ENCODE results near the gene FSD2. TPM values are rescaled to one million over a fixed set of nuclear protein-coding genes. Genes with fewer than 3 reads are reported as not detected.

The FSD2 gene
- total RNA-seq, 4 donors from 2014 or later, result not detected

DNA sequence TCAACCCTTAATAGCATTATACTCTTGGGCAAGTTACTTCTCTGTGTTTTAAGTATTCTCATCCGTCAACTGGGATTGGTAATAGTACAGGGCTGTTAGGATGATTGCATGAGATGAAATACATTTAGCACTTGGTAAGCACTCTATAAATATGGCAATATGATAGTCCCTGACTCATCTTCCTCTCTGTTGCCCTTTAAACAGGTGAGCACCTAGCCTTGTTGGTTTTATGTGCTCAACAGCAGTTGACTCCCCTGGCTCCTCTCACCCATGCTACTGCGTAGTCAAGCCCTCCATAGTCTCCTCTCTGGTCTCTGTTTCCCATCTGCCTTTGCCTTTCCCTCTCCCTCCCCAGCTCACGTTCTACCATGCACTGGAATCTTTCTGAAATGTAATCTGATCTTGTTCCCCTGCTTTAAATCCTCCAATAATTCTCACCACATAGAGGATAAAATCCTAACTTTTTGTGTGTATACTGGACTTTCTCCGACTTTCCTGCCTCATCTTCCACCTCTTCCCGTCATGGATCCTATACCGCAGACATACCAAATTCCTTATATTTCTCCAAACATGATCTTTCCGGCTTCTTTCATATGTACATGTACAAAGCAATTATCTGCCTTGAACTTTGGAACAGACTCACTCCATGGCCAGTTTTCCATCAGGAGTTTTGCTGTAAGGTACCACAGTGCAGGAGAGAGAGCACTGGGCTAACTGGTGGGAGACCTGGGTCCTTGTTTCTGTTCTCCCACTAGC lies 42.3 kb downstream of the FSD2 start:
- TF ChIP-seq, protein P1, sequence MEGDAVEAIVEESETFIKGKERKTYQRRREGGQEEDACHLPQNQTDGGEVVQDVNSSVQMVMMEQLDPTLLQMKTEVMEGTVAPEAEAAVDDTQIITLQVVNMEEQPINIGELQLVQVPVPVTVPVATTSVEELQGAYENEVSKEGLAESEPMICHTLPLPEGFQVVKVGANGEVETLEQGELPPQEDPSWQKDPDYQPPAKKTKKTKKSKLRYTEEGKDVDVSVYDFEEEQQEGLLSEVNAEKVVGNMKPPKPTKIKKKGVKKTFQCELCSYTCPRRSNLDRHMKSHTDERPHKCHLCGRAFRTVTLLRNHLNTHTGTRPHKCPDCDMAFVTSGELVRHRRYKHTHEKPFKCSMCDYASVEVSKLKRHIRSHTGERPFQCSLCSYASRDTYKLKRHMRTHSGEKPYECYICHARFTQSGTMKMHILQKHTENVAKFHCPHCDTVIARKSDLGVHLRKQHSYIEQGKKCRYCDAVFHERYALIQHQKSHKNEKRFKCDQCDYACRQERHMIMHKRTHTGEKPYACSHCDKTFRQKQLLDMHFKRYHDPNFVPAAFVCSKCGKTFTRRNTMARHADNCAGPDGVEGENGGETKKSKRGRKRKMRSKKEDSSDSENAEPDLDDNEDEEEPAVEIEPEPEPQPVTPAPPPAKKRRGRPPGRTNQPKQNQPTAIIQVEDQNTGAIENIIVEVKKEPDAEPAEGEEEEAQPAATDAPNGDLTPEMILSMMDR (IDR thresholded peaks at IDR 0.05), result no peak
- DNase-seq (ENCODE audit: low spot score) (no peak), ATAC-seq (ENCODE audit: low FRiP score) (no peak)

DNA sequence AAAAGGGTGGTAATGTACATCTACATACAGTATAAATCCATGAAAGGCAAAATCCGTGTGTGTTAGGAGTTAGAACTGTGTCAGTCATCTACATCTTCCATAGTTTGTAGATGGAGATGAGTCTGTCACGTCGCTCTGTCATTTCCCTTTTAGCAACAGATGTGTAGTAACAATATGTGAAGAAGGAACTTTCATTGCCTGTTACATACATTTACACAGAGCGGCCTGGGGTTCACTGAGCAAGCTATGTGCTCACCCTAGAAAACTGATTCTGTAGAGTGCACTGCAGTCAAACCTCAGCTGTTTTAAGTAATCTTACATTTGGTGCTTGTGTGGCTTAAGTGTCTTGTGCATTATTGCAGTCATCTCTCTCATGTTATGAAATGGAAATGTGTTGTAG lies 54.6 kb downstream of the FSD2 start:
- TF ChIP-seq, protein P1 (IDR thresholded peaks at IDR 0.05), result no peak
- DNase-seq (ENCODE audit: low spot score), result no peak
- no peak for ATAC-seq (ENCODE audit: low FRiP score)

DNA sequence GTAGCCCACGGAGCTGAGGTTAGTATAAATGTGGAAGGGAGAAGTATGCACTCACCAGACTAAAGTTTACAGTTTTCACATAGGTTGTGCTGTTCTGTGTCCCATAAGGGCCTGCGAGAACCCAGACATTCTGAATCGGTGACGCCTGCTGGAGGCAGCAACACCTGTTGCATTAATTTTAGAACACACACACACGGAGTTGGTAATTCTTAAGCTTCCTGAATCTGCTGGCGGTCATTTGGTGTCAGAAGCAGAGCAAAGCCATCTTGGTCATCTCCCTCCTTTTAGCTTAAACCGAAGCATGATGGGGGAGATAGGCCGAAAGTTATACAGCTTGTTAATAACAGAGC lies 55.1 kb downstream of the FSD2 start:
- DNase-seq (ENCODE audit: low spot score) (no peak), ATAC-seq (ENCODE audit: low FRiP score) (peak; percentile 37)
- TF ChIP-seq, protein P1 (IDR thresholded peaks at IDR 0.05), result no peak

DNA sequence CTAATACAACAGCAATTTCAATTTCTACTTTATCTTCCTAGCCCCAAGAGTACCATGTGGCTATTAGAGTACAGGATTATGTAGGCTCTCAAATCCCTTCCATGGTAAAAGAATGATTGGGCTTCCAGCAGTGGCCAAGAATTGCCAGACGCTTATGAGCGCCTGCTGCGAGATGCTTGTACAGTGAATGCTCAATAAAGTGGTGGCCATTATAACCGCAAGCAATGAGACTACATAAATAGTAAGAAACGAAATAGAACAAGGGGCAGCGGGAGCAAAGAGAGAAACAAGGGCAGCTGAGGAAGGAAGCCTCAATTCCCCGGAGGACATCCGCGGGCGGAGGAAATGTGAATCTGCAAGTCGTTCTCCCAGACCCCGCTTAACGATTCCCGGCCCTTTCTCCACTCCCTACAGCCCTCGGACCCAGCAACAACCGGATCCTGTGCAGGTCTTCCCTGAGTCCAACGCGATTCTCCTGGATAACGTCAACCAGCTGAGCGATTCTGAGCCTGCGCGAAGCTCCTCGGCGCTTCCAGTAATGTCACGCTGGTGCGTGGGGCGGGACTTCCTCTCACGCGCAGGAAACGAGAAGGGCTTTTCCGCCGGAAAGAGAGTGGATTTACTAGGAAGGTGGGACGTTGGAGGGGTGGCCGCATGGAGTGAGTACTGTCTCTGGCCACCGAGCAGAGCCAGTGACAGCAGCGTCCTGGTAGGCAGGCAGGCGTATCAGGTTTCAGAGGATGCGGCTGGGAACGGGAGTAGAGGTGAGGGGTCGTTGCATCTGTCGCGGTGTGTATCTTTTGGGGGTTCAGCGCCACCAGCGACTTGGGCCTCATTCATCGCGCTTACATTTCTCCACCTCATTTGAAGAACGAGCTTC lies 55.7 kb downstream of the FSD2 start:
- peak; percentile 72 for DNase-seq (ENCODE audit: low spot score)
- TF ChIP-seq, protein P1 (IDR thresholded peaks at IDR 0.05), result no peak
- ATAC-seq (ENCODE audit: low FRiP score), result peak; percentile 95

DNA sequence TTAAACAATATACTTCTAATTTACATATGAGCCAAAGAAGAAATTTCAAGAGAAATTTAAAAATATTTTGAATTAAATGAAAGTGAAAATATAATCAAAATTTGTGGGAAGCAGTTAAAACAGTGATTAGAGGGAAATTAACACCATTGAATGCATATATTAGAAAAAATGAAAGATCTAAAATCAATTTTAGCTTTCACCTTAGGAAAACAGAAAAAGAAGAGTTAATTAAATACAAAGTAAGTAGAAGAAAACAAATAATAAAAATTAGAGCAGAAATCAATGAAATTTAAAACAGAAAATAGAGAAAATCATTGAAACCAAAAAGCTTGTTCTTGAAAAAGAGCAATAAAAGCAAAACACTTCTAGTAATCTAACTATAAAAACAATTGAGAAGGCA lies 57.6 kb downstream of the FSD2 start:
- TF ChIP-seq, protein P1 (IDR thresholded peaks at IDR 0.05), result no peak
- DNase-seq (ENCODE audit: low spot score), result no peak
- ATAC-seq (ENCODE audit: low FRiP score), result no peak

DNA sequence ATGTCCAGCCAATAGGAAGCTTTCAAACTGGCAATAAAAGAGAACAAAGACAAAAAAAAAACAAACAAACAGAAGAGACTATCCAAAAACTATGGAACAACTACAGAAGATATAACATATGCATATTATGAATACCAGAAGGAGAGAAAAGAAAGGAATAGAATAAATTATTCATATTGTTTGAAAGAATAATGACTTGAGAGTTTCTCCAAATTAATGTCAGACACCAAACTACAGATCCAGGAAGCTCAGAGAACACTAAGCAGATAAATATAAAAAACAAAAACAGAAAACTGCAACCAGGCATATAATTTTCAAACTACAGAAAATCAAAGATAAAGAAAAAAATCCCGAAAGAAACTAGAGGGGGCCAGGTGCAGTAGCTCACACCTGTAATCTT lies 62.1 kb downstream of the FSD2 start:
- DNase-seq (ENCODE audit: low spot score) (no peak), ATAC-seq (ENCODE audit: low FRiP score) (no peak)
- TF ChIP-seq, protein P1 (IDR thresholded peaks at IDR 0.05), result no peak

Measured in omental fat pad (tissue), 4 donors.